ENCODE data around the gene PTPRN2. TPM values are rescaled to one million over a fixed set of nuclear protein-coding genes. Genes with fewer than 3 reads are reported as not detected.

Gene PTPRN2
- polyA plus RNA-seq, 1 experiment, result 0.02 TPM

DNA sequence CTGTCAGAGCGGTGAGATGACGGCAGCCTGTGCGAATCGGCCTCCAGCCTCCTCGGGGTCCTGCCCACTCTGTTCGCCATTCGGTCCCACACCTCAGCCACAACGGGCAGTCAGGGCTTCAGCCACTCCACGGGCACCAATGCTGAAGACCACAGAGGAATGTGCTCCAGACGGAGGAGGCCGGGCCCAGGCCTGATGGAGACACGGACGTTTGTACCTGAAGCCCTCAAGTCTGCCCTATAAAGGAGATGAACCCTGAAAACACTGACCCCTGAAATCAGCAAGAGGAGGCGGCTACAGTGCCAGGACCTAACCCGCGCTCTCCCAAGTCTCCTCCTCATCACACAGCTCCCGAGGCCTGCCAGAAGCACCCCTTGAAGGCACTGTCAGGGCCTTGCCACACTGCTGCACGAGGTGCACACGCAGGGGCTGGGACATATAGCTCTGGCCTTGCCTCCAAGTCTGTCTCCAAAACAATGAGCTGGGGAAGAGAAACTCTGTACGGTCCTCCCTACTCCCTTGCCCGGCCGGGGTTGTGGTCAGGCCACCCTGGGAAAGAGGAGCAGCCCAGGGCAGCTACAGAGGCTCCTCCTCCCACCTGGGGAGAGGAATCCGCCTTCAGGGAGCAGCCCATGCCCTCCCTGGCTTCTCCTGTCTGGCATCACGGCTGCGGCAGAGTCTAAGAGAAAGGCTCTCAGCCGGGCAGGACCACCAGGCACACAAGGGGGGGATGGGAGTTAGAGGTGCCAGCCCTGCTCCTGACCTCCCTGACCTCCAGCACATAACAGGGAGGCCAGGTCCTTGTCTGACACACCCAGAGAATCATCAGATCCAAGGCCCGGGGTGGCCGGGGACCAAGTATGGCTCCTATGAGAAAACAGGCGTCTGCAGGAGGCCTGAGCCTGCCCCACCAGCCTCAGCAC, 310.1 kb downstream of the PTPRN2 start:
- ChIA-PET POLR2A (no interaction called here), CTCF (no interaction called here)
- Histone ChIP-seq H3K9me3 (ENCODE audit: control insufficient read depth, insufficient read depth, low read length) (peaks cover 94% of the 10 kb centered on the region), H3K27me3 (ENCODE audit: control insufficient read depth, insufficient read depth, low read length) (no peaks in the 10 kb centered on the region), H3K4me3 (ENCODE audit: low read depth, low read length) (no peak overlapping the region), H3K27ac (ENCODE audit: low read depth, low read length) (no peak overlapping the region)
- no peak for DNase-seq (ENCODE audit: low read depth, low spot score)
- TF ChIP-seq, protein P1, sequence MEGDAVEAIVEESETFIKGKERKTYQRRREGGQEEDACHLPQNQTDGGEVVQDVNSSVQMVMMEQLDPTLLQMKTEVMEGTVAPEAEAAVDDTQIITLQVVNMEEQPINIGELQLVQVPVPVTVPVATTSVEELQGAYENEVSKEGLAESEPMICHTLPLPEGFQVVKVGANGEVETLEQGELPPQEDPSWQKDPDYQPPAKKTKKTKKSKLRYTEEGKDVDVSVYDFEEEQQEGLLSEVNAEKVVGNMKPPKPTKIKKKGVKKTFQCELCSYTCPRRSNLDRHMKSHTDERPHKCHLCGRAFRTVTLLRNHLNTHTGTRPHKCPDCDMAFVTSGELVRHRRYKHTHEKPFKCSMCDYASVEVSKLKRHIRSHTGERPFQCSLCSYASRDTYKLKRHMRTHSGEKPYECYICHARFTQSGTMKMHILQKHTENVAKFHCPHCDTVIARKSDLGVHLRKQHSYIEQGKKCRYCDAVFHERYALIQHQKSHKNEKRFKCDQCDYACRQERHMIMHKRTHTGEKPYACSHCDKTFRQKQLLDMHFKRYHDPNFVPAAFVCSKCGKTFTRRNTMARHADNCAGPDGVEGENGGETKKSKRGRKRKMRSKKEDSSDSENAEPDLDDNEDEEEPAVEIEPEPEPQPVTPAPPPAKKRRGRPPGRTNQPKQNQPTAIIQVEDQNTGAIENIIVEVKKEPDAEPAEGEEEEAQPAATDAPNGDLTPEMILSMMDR (IDR thresholded peaks at IDR 0.05; ENCODE audit: low read depth, low read length), result no peak

DNA sequence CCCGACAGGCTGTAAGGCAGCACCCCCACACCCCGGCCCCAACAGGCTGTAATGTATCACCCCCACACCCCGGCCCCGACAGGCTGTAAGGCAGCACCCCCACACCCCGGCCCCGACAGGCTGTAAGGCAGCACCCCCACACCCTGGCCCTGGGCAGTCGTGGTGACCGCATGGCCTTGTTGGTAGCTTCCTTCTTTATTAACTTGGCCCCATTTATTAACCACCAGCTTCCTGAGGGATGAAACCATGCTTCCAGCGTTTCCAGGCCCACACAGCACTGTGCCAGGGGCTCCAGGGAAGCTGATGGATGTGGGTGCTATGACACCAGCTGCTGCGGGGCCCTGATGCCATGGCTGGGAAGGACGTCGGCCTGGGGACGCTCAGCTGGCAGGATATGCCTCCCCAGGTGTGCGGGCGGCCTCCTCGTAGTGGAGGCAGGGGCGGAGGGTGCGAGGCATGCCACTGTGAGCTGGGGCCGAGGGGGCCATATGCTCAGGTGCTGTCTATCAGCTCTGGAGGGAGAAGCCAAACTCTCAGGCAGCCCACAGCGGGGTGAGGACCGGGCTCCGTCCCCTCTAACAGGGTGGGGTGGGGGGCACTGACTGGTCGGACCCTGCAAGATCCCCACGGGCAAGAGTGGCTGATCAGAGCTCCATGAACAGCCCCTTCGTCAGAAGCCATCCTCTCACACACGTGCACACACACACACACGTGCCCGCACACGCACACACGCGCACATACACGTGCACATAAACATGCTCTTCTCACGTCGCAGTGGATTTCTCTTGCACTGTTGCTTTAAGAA, 311.0 kb downstream of the PTPRN2 start:
- POLR2A ChIA-PET, result no interaction called here
- no peaks in the 10 kb centered on the region for H3K27me3 ChIP-seq (ENCODE audit: control insufficient read depth, insufficient read depth, low read length)
- DNase-seq (ENCODE audit: low read depth, low spot score), result no peak
- H3K27ac ChIP-seq (ENCODE audit: low read depth, low read length), result no peak overlapping the region
- TF ChIP-seq, protein P1 (IDR thresholded peaks at IDR 0.05; ENCODE audit: low read depth, low read length), result no peak
- CTCF ChIA-PET, result no interaction called here
- peaks cover 95% of the 10 kb centered on the region for H3K9me3 ChIP-seq (ENCODE audit: control insufficient read depth, insufficient read depth, low read length)
- H3K4me3 ChIP-seq (ENCODE audit: low read depth, low read length), result no peak overlapping the region

DNA sequence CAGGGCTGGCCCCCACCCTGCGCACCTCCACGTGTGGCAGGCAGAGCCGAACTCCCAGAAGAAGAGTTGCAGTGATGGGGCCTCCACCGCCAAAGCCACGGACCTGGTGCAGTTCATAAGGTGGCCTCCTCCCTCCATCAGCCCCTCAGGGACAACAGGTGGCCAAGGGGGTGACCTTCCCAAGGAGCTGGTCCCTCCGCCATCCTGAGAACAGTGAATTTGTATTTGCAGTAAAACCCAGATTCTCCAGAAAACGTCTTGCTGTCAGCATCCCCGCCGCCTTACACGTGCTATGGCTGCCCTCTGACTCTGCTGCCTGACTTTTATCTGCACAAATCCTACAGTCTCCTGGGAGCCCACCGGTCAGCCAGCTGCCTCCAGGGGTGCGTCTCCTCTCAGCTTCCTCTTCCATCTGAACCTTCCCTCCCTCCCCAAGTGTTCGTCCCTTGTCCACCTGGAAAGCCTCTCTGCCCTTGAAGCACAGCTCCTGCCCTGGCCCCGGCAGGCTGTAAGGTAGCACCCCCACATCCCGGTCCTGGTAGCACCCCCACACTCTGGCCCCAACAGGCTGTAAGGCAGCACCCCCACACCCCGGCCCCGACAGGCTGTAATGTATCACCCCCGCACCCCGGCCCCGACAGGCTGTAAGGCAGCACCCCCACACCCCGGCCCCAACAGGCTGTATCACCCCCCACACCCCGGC, 311.8 kb downstream of the PTPRN2 start:
- TF ChIP-seq, protein P1 (IDR thresholded peaks at IDR 0.05; ENCODE audit: low read depth, low read length), result no peak
- DNase-seq (ENCODE audit: low read depth, low spot score), result no peak
- H3K4me3 ChIP-seq (ENCODE audit: low read depth, low read length), result no peak overlapping the region
- H3K9me3 ChIP-seq (ENCODE audit: control insufficient read depth, insufficient read depth, low read length), result peaks cover 98% of the 10 kb centered on the region
- no peak overlapping the region for H3K27ac ChIP-seq (ENCODE audit: low read depth, low read length)
- ChIA-PET POLR2A (no interaction called here), CTCF (no interaction called here)
- no peaks in the 10 kb centered on the region for H3K27me3 ChIP-seq (ENCODE audit: control insufficient read depth, insufficient read depth, low read length)

DNA sequence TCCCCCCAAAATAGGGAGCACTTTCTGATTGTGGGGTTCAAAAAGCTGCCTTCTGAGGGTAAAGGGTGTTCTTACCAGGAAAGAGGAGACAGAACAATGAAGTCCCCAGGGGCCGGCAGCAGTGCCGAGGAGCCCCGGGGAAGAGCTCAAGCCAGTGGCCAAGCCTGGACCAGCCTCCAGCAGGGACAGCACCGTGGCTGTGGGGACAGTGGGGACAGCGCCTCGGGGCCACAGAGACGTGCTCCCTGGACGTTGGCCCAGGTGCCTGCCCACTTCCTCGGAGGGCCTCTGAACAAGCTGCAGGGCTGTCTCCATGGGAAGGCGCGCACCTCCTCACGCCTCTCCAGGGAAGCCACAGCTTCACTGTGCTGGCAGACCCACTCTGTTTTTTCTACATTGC, 312.6 kb downstream of the PTPRN2 start:
- Histone ChIP-seq H3K4me3 (ENCODE audit: low read depth, low read length) (no peak overlapping the region), H3K27me3 (ENCODE audit: control insufficient read depth, insufficient read depth, low read length) (no peaks in the 10 kb centered on the region), H3K27ac (ENCODE audit: low read depth, low read length) (no peak overlapping the region), H3K9me3 (ENCODE audit: control insufficient read depth, insufficient read depth, low read length) (peaks cover 96% of the 10 kb centered on the region)
- DNase-seq (ENCODE audit: low read depth, low spot score), result no peak
- TF ChIP-seq, protein P1 (IDR thresholded peaks at IDR 0.05; ENCODE audit: low read depth, low read length), result no peak
- POLR2A ChIA-PET, result no interaction called here
- CTCF ChIA-PET, result no interaction called here
